Stimulated activated memory B cell treated with anti-CD40 and anti-IgM and Interleukin-4, amounts not matched to agents 10 μg/mL and 1 μg/mL and 100 μg/mL, for 72 hours (primary cell): Measurements from ENCODE around the gene SHROOM1.

Experiments used
- ATAC-seq: fragments of 150-1000 bp; cut with Tn5 transposase; 2 replicates; pipeline ENCODE4 v1.10.0; 2021
- H3K27ac Mint-ChIP-seq: one replicate; pipeline ENCODE4 v1.8.0; 2022; ENCODE audit warnings: mild to moderate bottlenecking, mixed read lengths
- H3K27me3 Mint-ChIP-seq: one replicate; pipeline ENCODE4 v1.8.0; 2022; ENCODE audit warnings: mixed read lengths
- H3K36me3 Mint-ChIP-seq: one replicate; pipeline ENCODE4 v1.8.0; 2022; ENCODE audit warnings: mixed read lengths
- H3K4me1 Mint-ChIP-seq: one replicate; pipeline ENCODE4 v1.8.0; 2022; ENCODE audit warnings: mixed read lengths
- H3K4me3 Mint-ChIP-seq: one replicate; pipeline ENCODE4 v1.8.0; 2022; ENCODE audit warnings: mild to moderate bottlenecking, moderate library complexity, mixed read lengths
- H3K9me3 Mint-ChIP-seq: one replicate; pipeline ENCODE4 v1.8.0; 2022; ENCODE audit warnings: mixed read lengths

The SHROOM1 gene

DNA sequence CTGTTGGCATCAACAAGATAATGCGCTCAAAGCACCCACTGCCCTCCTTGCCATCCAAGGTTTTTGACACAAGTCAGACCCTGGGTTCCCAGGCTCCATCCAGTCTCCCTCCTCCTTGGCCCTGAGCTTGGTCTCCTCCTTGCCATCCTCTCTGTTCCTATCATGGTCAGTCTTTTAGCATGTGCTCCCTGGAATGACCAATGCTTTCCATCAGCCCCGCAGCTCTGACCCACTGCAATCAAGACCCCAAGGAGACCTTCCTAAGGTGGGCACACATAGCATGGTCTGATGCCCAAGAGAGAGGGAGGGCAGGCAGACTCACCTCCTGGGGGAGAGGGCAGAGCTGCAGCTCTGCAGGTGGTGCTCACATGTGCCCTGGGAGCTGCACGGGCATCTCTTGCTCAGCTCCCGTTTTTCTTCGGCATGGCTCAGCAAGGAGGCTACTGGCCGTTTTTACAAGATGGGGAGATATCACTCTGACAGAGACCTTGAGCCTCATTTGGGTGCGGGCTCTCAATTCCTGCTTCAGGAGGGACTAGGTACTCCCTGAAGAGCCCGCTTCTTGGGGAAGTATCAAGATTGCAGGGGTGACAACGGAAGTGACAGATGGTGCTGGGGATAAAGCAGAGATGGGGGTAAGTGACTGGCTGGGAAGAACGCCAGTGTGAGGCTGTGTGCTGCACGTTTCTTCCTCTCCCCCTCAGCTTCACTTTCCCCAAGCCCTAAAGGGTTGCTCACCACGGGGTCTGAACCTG is 56.7 kb downstream of the SHROOM1 start:
- H3K36me3 Mint-ChIP-seq, result no peaks in the 10 kb centered on the region
- no peak overlapping the region for H3K27ac Mint-ChIP-seq
- peaks cover 19% of the 10 kb centered on the region for H3K27me3 Mint-ChIP-seq
- no peak overlapping the region for H3K4me3 Mint-ChIP-seq
- H3K4me1 Mint-ChIP-seq, result peaks cover 8% of the 10 kb centered on the region
- no peaks in the 10 kb centered on the region for H3K9me3 Mint-ChIP-seq
- ATAC-seq, result no peak

DNA sequence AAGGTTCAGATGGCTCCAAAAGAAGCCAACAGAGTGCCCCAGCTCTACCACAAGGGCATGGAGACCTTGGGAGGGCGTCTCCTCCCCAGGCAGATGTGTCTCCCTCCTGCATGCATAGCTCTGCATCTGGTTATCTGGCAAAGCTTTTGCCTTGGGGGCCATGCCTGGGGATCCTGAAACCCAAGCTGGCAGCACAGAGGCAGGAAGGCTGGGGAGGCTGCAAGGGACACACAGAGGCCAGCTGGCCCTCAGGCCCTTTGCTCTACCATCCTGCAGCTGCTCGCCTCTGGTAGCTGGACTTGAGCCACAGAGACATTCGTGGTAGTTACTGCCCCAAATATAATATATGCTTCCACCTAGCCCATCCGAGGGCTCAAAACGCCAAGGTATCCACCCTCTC is 57.3 kb downstream of the SHROOM1 start:
- H3K9me3 Mint-ChIP-seq, result no peaks in the 10 kb centered on the region
- H3K4me3 Mint-ChIP-seq, result no peak overlapping the region
- peaks cover 13% of the 10 kb centered on the region for H3K27me3 Mint-ChIP-seq
- H3K36me3 Mint-ChIP-seq, result no peaks in the 10 kb centered on the region
- H3K4me1 Mint-ChIP-seq, result peaks cover 4% of the 10 kb centered on the region
- no peak for ATAC-seq
- no peak overlapping the region for H3K27ac Mint-ChIP-seq

DNA sequence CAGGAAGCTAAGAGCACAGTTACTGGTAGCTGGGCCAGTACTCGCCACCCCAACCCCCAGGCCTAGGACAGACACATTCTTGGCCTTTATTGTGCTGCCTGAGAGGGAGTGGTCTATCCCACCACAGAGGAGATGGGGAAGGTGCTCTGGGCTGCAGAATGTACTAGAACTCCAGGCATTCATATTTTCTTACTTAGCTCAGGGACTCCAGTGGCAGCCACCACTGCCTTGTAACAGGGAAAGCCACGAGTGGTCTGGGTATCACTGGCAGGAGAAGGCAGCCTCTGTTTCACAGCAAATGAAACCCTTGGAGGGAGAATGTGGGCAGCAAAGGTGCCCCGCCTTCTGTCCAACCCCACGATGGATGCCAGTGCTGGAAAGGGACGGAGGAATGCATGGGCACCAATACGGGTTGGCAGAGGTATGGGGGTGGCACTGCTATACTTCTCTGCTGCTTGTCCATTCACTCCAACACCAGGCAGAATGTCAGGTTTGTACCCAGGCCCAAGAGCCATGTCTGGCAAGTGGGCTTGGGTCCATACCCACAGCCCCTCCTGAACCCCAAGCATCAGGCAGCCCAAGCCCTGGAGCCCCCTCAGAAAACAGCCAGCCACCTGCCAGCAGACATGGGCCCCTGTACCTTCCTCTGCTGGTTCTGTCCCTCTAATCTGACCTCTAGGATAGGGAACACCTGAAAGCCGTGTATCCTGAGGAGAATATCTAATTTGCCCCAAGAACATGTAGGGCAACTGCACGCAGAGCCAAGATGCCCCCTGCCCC is 58.0 kb downstream of the SHROOM1 start:
- Mint-ChIP-seq H3K9me3 (no peaks in the 10 kb centered on the region), H3K4me1 (no peaks in the 10 kb centered on the region), H3K27me3 (peaks cover 8% of the 10 kb centered on the region), H3K27ac (no peak overlapping the region), H3K36me3 (no peaks in the 10 kb centered on the region), H3K4me3 (no peak overlapping the region)
- ATAC-seq, result no peak
